ENCODE results near the gene HNRNPD. TPM values are rescaled to one million over a fixed set of nuclear protein-coding genes. Genes with fewer than 3 reads are reported as not detected.
A peak's percentile ranks its signal among the peaks of the same experiment; 100 is the strongest.

The HNRNPD gene, protein sequence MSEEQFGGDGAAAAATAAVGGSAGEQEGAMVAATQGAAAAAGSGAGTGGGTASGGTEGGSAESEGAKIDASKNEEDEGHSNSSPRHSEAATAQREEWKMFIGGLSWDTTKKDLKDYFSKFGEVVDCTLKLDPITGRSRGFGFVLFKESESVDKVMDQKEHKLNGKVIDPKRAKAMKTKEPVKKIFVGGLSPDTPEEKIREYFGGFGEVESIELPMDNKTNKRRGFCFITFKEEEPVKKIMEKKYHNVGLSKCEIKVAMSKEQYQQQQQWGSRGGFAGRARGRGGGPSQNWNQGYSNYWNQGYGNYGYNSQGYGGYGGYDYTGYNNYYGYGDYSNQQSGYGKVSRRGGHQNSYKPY
- total RNA-seq (20.8 and 24.1 TPM in 2 replicates), polyA plus RNA-seq (58.6 and 79.8 TPM in 2 replicates), polyA minus RNA-seq (ENCODE audit: low replicate concordance) (6.3 and 9.4 TPM in 2 replicates)
- polyA plus RNA-seq (2012) = 248 and 327 TPM in 2 replicates

DNA sequence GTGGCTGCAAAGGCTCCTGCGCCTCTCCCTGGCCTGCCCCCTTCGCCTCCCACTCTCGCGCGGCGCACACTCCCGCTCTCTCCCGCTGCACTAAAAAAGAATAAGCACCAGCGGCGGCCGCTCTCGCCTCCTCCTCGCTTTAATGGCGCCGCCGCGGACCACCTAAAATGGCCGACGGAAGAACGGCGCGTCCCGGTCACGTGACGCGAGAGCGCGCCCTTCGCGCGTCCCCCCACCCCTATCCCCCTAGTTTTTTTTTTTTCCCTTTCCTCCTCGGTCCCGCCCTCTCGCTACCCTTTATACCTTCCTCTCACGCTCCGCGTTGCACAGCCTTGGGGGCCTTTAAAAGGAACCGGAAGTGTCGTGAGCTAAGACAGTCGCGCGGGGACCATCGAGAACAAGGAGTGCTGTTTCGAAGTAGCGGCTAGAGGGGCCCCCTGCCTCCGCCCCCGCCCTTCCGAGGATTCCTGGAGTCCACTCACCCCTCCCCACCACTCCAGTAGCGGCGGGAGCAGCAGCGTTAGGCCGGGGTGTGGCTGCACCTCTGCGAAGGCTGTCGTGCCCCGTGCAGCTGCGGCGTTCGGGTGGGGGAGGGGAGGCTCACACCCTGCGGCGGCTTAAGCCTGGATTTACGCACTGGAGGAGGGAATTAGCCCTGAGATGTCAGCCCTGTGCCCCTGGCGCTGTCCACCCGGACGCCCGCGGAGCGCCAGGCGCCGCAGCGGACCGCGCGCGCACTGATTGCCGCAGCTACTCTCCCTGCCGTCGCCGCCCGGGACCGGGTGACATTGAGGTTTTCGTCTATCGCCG is at the start of gene HNRNPD:
Gene HNRNPD (minus strand): TSS at position 176 of the 810 bp plus-strand sequence. CDS start 313 bp downstream, outside the sequence.
- Histone ChIP-seq H3K4me3 (replicated peaks in 1 of 4; ENCODE audit: control extremely low read depth in 1 of 4, insufficient read depth in 1 of 4, low read depth in 3 of 4, low read length in 4 of 4) (peak within 1 kb of the TSS; percentile 86 to 96 (median 92)), H3K4me2 (ENCODE audit: extremely low read depth, insufficient read depth, low read length) (peak within 1 kb of the TSS; percentile 88), H2AFZ (ENCODE audit: low read length) (peak within 1 kb of the TSS; percentile 78), H3K36me3 (ENCODE audit: control insufficient read depth, insufficient read depth, low read length) (no peaks in the 10 kb centered on the region), H3K4me1 (ENCODE audit: control insufficient read depth, extremely low read depth, insufficient read depth, low read length) (peaks cover 3% of the 10 kb centered on the region), H3K27me3 (ENCODE audit: control insufficient read depth, insufficient read depth, low read length) (no peaks in the 10 kb centered on the region), H3K27ac (ENCODE audit: insufficient read depth, low read length) (peak within 1 kb of the TSS; percentile 99), H3K9ac (ENCODE audit: insufficient read depth, low read length) (peak within 1 kb of the TSS; percentile 99), H4K20me1 (ENCODE audit: control insufficient read depth, extremely low read depth, insufficient read depth, low read length) (no peaks in the 10 kb centered on the region), H3K9me3 (ENCODE audit: control insufficient read depth, insufficient read depth, low read depth, low read length) (no peaks in the 10 kb centered on the region), H3K79me2 (ENCODE audit: control insufficient read depth, insufficient read depth, low read length) (peaks cover 72% of the 10 kb centered on the region)
- TF ChIP-seq, protein P1, sequence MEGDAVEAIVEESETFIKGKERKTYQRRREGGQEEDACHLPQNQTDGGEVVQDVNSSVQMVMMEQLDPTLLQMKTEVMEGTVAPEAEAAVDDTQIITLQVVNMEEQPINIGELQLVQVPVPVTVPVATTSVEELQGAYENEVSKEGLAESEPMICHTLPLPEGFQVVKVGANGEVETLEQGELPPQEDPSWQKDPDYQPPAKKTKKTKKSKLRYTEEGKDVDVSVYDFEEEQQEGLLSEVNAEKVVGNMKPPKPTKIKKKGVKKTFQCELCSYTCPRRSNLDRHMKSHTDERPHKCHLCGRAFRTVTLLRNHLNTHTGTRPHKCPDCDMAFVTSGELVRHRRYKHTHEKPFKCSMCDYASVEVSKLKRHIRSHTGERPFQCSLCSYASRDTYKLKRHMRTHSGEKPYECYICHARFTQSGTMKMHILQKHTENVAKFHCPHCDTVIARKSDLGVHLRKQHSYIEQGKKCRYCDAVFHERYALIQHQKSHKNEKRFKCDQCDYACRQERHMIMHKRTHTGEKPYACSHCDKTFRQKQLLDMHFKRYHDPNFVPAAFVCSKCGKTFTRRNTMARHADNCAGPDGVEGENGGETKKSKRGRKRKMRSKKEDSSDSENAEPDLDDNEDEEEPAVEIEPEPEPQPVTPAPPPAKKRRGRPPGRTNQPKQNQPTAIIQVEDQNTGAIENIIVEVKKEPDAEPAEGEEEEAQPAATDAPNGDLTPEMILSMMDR (conservative IDR thresholded peaks at IDR 0.05 in 1 of 2, IDR thresholded peaks at IDR 0.05 in 1 of 2; ENCODE audit: low read depth in 1 of 2, low read length in 2 of 2) = no peak
- TF ChIP-seq EZH2 (IDR thresholded peaks at IDR 0.05; ENCODE audit: low read length, missing control alignments) = no peak
- DNase-seq (ENCODE audit: low read depth in 2 of 2) = peak; percentile 100

DNA sequence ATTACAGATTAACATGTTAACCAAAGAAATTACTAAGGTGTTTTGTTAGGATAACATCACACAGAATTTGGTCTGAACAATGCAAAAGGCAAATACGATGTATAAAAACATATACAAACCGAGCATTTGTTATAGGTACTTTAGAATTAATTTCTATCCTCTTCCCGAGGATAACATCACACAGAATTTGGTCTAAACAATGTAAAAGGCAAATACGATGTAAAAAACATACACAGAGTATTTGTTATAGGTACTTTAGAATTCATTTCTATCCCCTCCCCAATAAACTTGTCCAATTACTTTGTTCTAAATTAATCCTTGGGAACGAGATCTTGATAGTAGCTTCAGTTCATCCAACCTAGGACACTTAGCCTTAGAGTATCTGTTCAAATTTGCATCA is 48.8 kb upstream of the HNRNPD start:
- no peaks in the 10 kb centered on the region for H3K27me3 ChIP-seq (ENCODE audit: control insufficient read depth, insufficient read depth, low read length)
- H4K20me1 ChIP-seq (ENCODE audit: control insufficient read depth, extremely low read depth, insufficient read depth, low read length) = peaks cover 18% of the 10 kb centered on the region
- TF ChIP-seq EZH2 (IDR thresholded peaks at IDR 0.05; ENCODE audit: low read length, missing control alignments) = no peak
- TF ChIP-seq, protein P1 (conservative IDR thresholded peaks at IDR 0.05 in 1 of 2, IDR thresholded peaks at IDR 0.05 in 1 of 2; ENCODE audit: low read depth in 1 of 2, low read length in 2 of 2) = no peak
- H3K4me3 ChIP-seq (replicated peaks in 1 of 4; ENCODE audit: control extremely low read depth in 1 of 4, insufficient read depth in 1 of 4, low read depth in 3 of 4, low read length in 4 of 4) = no peak overlapping the region
- H2AFZ ChIP-seq (ENCODE audit: low read length) = no peak overlapping the region
- H3K9ac ChIP-seq (ENCODE audit: insufficient read depth, low read length) = no peak overlapping the region
- no peaks in the 10 kb centered on the region for H3K9me3 ChIP-seq (ENCODE audit: control insufficient read depth, insufficient read depth, low read depth, low read length)
- peaks cover 16% of the 10 kb centered on the region for H3K4me1 ChIP-seq (ENCODE audit: control insufficient read depth, extremely low read depth, insufficient read depth, low read length)
- H3K79me2 ChIP-seq (ENCODE audit: control insufficient read depth, insufficient read depth, low read length) = peaks cover 30% of the 10 kb centered on the region
- no peak overlapping the region for H3K4me2 ChIP-seq (ENCODE audit: extremely low read depth, insufficient read depth, low read length)
- no peak for DNase-seq (ENCODE audit: low read depth in 2 of 2)
- no peak overlapping the region for H3K27ac ChIP-seq (ENCODE audit: insufficient read depth, low read length)
- H3K36me3 ChIP-seq (ENCODE audit: control insufficient read depth, insufficient read depth, low read length) = peaks cover 24% of the 10 kb centered on the region
